GM04504 (cell line): ENCODE data around the gene ADAP1.
"Not testable (repeated sequence)": the region's sequence is repeated elsewhere in the genome, so short reads cannot be mapped to it uniquely, and the experiment has no call there.

ENCODE experiments used
- DNase-seq: peaks from one replicate; pipeline ENCODE4 v3.0.0-alpha.2; 2012; ENCODE audit warnings: low read depth

ADAP1 gene

GRCh38 chr7:959271-959670 is 4.8 kb upstream of the ADAP1 start:
- DNase-seq: no peak

DNA sequence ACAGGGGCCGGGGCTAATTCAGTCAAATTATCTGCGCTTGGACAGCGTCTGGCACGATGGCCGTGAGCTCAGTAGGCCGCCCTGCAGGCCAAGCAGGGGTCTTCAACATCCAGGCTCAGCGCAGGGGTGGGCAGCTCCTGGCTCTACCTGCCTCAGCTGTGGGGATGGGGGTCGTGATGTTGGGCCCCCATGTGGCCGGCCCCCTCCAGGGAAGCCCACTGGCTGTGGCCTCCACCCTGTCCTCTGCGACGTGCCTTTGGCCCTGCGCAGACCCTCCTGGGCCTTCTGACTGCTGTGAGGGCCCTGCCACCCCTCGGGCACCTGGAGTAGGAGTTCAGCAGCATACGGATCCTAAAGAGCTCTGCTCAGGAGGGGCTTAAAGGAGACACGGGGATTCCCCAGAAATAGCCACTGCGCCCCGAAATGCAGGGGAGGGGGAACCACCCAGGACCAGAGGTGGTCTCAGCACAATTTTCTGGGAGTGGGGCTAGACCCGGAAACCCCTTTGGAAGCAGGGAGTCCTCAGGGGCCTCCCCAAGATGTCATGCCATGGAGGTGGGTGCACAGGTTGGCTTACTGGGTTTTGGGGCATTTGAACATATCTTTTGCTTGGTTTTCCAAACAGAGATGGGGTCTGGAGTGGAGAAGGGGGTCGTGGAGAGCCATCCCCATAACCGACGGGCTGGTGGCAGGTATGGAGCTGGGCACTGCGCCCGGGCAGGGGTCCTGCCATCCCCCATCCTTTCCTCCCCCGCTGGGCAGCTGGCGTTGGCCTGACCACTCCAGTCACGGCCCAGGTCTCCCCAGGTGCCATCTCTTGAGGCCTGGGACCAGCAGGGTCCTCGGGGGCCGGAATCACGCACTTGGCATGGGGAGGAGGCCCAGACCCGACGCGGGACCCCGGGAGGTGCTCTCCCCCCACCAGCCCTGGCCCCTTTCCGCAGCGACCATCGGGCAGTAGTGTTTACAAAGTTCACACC is 4.0 kb upstream of the ADAP1 start:
- no peak for DNase-seq

DNA sequence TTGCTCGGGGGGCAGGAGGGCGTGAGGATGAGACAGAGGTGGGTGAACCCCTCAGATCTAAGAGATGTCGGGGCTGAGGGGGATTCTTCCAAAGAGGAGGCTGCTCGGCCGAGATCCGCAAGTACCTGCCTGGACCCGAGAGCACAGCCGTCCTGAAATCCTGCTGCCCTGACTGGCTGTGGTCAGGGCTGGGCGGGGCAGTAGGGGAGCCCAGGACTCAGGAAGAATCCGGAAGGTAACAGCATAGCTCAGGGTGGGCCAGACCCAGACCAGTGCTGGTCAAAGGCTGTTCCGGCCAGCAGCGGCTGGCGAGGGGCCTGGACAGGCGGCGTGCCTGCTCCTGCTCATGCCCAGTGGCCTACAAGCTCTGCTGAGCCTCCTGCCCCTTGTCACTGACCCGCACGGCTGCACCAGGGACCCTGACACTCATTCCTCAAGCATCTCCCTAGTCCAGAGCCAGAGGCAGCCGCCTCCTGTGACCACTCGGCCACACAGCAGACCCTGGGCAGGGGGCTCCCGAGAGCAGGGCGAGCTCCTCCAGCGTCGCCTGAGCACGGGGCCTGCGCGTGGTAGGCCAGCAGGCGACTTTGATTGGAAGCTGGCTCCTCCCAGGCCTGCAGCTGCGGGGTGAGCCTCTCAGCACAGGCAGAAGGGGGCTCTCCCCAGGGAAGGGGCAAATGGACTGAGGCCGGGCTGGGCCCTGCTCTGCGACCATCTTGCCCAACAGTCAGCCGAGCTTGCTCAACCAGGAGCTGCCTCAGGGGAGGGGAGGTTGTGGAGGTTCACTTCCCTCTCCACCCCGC is 3.1 kb upstream of the ADAP1 start:
- no peak for DNase-seq

- no peak for DNase-seq
Observed at GRCh38 chr7:956031-956430, 1.6 kb upstream of the ADAP1 start.

DNA sequence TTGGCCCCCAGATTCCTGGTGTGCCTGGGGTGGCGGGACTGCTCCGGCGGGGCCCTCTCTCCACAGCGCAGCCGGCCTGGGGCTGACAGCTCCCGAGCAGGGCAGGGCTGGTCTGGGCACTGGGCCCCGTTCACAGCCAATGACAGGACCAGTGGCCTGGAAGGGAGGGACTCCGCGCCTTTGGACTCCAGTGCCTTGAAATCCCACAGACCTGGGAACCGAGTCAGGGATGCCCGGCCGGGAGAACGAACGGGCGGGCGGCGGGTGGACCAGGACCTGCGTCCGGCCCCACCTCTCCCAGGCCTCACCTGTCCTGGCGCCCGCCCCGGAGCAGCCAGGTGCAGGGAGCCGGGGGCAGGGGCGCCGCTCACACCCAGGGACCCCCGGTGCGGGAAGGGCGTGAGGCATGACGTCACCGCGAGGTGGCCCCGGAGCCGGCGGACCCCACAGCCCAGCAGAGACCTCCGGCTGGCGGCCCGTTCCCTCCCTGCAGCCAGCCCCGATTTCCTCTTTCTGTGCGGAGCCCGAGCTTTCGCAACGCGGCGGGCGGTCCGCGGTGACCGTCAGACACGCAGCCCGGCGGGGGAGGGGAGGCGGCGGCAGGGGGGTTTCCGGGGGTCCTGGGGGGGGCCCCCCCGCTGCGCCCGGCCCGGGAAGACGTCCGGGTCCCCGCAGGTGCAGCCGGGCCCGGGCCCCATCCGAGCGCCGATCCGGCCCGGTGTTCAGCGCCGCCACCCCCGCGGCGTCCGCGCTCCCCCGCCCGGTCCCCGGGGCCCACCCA is 743 bp downstream of the ADAP1 start:
- DNase-seq: no peak

DNA sequence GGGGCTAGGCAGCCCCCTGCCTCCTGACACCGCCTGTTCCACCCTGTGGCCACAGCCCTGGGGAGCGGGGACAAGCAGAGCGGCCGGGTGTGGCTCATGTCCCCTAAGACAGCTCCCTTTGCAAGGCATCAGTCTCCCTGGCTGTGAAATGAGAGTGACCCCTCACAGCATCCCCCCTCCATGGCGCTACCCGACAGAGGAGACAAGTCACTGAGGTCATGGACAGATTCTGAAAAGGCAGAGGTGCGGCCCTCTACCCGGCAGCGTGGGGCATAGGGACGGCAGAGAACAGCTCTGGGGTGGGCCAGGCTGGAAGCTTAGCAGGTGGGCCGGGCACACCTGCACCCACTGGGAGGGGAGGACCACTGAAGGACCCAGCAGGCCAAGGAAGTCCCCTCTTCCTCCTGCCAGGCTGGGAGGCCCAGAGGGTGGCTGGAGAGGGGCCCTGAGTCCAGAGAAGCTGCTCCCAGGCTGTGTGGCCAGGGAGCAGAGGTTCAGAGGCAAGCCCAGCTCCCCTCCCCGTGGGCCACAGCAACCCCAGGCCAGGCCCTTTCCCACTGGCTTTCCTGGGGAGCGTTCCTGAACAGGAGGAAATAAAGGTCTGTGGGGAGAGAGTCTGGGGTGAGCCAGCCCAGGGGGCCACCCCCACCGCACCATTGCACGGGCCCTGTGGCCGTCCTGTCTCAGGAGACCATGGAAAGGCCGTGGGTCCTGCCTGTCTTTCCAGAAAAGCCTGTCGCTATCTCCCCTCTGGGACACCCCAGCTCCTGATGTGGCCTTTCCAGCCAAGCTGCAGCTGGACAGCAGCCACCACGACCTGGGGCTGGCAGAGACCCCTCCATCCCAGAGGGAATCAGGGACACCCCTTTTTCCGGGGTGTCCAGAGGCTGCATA is 1.7 kb downstream of the ADAP1 start:
- DNase-seq: no peak

- DNase-seq: no peak
Observed at GRCh38 chr7:951881-952547, 2.5 kb downstream of the ADAP1 start.

DNA sequence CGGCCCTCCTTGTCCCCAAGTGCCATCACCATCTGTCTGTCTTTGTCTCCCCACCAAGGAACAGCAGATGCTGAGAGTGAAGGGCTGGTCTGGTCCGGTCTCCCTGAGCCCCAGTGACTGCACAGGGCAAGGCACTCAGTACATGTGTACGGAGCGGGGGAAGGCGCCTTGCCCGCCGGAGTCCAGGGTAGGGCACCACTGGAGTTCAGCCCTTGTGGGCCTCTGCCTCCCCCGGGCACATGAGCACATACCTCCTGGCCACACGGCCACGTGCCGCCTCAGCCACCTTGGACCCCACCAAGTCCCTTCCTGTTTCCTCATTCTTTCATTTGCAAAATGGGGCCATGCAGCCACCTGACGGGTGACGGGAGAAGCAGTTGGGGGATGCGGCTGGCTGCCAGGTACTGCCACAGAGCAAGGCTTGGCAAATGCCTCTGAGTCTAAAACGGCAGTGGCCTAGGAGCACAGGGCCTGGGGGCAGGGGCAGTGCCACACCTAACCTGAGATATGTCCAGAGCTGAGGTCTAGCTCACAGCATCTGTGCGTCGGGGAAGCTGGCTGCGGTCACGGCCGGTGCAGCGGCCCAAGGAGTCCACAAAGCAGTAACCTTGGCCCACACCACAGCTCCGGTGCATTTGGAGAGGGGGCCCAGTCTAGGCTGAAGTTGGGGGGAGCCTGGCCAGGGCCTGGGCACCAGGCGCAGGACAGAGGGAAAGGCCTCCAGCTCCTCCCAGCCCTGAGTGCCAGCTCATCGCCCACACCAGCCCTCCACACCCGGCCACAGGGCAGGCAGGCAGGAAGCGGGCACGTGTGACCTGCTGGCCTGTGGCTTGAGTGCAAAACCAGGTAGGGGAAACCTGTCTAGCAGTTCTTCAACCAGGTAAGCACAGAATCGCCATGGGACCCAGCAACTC is 5.2 kb downstream of the ADAP1 start:
- no peak for DNase-seq

DNA sequence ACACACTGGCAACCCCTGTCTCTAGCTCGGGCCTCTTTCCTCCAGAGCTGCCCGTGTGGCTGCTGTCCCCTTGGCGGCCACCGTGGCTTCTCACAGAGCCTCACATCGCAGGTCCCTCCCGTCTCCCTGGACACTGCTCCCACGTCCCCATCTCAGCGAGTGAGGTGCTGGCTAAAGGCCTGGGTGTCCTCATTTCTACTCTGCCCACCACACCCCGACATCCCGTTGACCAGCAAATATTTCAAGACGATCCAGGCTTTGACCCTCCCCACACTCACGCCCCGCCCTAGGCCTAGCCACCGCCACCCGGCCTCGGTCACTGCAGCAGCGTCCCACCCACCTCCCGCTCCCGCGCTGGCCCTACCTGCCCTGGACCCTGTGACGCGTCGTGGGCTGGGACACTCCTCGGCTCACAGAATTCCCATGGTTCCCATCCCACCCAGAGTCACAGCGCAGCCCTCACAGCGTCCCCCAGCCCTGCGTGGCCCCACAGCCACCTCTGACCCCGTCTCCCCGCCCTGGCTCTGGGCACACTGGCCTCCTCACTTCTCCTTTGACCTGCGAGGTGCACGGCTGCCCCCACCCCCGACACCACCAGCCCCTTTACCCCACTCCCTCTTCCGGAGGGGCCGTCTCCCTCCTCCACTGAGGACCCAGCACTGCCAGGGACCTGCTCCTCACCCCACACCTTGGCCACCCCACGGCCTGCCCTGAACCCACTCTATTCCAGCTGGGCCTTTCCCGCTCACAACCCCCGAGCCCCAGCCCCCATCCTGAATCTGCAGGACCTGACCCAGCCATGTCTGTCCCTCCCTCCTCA is 6.9 kb downstream of the ADAP1 start:
- DNase-seq: no peak

DNA sequence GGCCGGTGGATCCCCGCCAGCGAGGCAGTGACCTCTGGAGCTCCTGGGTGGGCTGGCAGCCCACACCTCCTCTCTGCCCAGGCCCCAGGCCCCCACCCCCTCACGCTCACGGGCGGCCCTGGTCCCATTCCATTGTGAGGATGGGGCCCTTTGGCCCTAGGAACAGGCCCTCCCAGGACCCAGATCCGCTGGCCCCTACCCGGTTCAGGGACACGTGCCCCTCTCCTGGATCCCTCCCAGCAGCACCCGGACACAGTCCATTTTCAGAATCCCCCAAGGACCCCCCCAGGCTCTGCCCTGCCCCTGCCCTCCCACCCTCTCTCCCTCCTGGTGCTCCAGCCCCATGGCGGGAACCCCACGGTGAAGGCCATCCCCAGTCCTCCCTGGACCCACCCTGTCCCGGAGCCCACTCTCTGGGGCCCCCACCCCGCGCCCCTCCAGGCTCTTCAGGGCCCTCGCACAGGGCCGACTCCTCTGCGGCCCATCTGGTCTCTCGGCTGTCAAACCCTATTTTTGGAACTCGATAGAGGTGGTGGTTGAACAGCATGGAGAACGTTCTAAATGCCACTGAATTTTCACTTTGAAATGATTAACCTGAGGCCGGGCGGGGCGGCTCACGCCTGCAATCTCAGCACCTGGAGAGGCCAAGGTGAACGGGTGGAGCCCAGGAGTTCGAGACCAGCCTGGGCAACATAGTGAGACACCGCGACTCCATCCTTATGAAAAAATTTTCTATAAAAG is 8.1 kb downstream of the ADAP1 start:
- DNase-seq: no peak

GRCh38 chr7:945556-946255 is 8.8 kb downstream of the ADAP1 start:
- DNase-seq: no peak

GRCh38 chr7:945147-945555 is 9.3 kb downstream of the ADAP1 start:
- DNase-seq: no peak

DNA sequence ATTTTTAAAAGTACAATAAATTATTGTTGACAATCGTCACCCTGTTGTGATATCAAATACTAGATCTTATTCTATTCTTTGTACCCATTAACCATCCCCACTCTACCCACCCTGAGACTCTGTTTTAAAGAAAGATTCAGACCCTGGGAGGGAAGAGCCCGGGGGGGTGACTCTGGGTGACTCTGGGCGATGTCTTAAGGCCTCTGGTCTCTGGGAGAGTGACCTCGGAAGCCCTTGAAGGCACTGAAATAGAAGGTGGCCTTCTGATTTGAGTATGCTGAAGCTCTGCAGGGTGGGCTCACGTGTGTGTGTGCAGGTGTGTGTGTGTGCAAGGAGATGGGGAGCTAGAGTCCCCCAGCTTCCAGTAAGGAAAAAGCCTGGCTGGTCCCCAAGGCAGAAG is 9.7 kb downstream of the ADAP1 start:
- DNase-seq: no peak

DNA sequence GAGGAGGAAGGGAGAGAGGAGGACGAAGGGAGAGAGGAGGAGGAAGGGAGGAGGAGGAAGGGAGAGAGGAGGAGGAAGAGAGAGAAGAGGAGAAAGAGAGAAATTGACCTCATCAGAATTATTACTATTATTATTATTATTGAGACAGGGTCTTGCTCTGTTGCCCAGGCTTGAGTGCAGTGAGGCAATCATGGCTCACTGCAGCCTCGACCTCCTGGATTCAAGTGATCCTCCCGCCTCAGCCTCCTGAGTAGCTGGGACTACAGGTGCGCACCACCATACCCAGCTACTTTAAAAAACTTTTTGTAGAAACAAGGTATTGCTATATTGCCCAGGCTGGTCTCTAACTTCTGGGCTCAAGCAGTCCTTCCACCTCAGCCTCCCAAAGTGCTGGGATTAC is 10.7 kb downstream of the ADAP1 start:
- not testable (repeated sequence) for DNase-seq

DNA sequence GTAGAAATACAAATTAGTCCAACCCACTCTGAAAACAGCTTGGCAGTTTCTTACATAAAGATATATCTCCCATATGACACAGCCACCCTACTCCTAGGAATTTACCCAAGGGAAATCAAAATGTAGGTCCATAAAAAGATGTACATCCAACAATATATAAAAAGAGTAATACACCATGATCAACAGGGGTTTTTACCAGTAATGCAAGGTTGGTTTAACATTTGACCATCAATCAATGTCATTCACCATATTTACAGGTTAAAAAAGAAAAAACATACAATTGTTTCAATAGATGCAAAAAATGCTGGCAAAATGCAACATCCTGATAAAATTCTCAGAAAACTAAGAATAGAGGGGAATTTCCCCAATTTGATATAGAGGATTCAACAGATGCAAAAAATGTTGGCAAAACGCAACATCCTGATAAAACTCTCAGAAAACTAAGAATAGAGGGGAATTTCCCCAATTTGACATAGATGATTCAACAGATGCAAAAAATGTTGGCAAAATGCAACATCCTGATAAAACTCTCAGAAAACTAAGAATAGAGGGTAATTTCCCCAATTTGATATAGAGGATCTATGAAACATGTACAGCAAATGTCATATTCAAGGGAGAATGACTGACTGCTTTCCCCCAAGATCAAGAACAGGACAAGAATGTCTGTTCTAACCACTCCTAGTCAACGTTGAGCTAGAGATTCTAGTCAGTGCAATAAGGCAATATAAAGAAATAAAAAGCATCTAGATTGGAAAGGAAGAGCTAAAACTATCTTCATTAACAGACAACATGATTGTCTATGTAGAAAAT is 13.7 kb downstream of the ADAP1 start:
- no peak for DNase-seq

GRCh38 chr7:939843-940242 is 14.6 kb downstream of the ADAP1 start:
- DNase-seq: no peak
